HCT116 (cell line): Measurements from ENCODE around the gene TMEM128. TPM values are rescaled to one million over a fixed set of nuclear protein-coding genes. Genes with fewer than 3 reads are reported as not detected.

Source experiments
- ATAC-seq: fragments of 200-7000 bp; cut with Tn5 transposase; 2 replicates; pipeline ENCODE4 v1.9.1; 2020; ENCODE audit warnings: mild to moderate bottlenecking, moderate library complexity
- BruUV-seq: library from RNA; stranded (reverse); fragments of 400-500 nt; replicated peaks from 2 replicates; lab custom pipeline; 2021; lab: Mats Ljungman, UMichigan
- CTCF ChIA-PET: fragments of 300-600 bp; sonication (Branson Sonifier 250); formaldehyde crosslinking; loops from one replicate; lab custom pipeline; 2021; ENCODE audit warnings: antibody characterized with exemption; lab: Charles Lee
- POLR2A ChIA-PET: fragments of 300-600, 350-600 bp; sonication (Branson Sonifier 250); formaldehyde crosslinking; loops from one replicate; lab custom pipeline; 2021; ENCODE audit warnings: antibody characterized with exemption; lab: Charles Lee
- RAD21 ChIA-PET, 2 experiments: fragments of 300-600 bp; sonication (Branson Sonifier 250); formaldehyde crosslinking; loops; one replicate each; lab custom pipeline; 2023; ENCODE audit warnings: low total read pairs in 2 of 2; ENCODE audit not compliant: uncharacterized antibody in 2 of 2, unreplicated experiment in 2 of 2, low non-redundant PET in 1 of 2; lab: Charles Lee
- DNase-seq: peaks from one replicate; pipeline ENCODE4 v3.0.0-alpha.2; 2010; ENCODE audit warnings: low read depth, low spot score
- H2AFZ ChIP-seq: fragments of 200-600 bp; shearing (Covaris generic), sonication (generic); 2 replicates; pipeline ENCODE4 v1.6.1; 2017; ENCODE audit warnings: low read depth, mixed run types, mixed read lengths, antibody characterized with exemption, low read length; ENCODE audit not compliant: poor library complexity, severe bottlenecking
- H3K27ac ChIP-seq: 2 replicates; pipeline ENCODE4 v1.5.1; 2012; ENCODE audit warnings: low read depth, low read length
- H3K27me3 ChIP-seq: fragments of 200-600 bp; sonication (generic); 2 replicates; pipeline ENCODE4 v1.6.1; 2016; ENCODE audit warnings: mixed run types, low read length, mixed read lengths; ENCODE audit not compliant: insufficient read depth
- H3K36me3 ChIP-seq, 2 experiments: fragments of 200-500 bp in 1 of 2; fragments of 200-600 bp in 1 of 2; sonication (Bioruptor generic) in 1 of 2; sonication (generic) in 1 of 2; 2 replicates each; pipeline versions ENCODE4 v1.5.1 to v1.6.1; 2014 to 2016; ENCODE audit warnings: low read length in 2 of 2, inconsistent platforms in 1 of 2, mixed read lengths in 1 of 2, mixed run types in 1 of 2; ENCODE audit not compliant: insufficient read depth in 2 of 2, control insufficient read depth in 1 of 2
- H3K4me1 ChIP-seq, 2 experiments: fragments of 200-600 bp in 1 of 2; sonication (generic) in 1 of 2; 2 replicates each; pipeline versions ENCODE4 v1.5.1 to v1.6.1; 2012 to 2017; ENCODE audit warnings: low read length in 2 of 2, inconsistent platforms in 1 of 2, mild to moderate bottlenecking in 1 of 2, mixed read lengths in 1 of 2, mixed run types in 1 of 2, moderate library complexity in 1 of 2; ENCODE audit not compliant: insufficient read depth in 2 of 2, control insufficient read depth in 1 of 2
- H3K4me2 ChIP-seq: fragments of 200-600 bp; sonication (generic); 2 replicates; pipeline ENCODE4 v1.6.1; 2017; ENCODE audit warnings: mixed run types, low read length, mixed read lengths
- H3K4me3 ChIP-seq, 2 experiments: fragments of 200-600 bp in 1 of 2; sonication (generic) in 1 of 2; replicated peaks in 1 of 2; 2 replicates each; pipeline ENCODE4 v1.5.1; 2011 to 2016; ENCODE audit warnings: low read length in 2 of 2, control low read depth in 1 of 2, low read depth in 1 of 2, mild to moderate bottlenecking in 1 of 2, mixed read lengths in 1 of 2, mixed run types in 1 of 2
- H3K79me2 ChIP-seq: fragments of 200-600 bp; sonication (generic); 2 replicates; pipeline ENCODE4 v1.6.1; 2017; ENCODE audit warnings: mild to moderate bottlenecking, mixed run types, low read length, moderate library complexity, mixed read lengths; ENCODE audit not compliant: insufficient read depth
- H3K9ac ChIP-seq: fragments of 200-600 bp; sonication (generic); 2 replicates; pipeline ENCODE4 v1.6.1; 2016; ENCODE audit warnings: low read length, mixed read lengths
- H3K9me2 ChIP-seq: fragments of 200-600 bp; sonication (generic), shearing (Covaris generic); 2 replicates; pipeline ENCODE4 v1.6.1; 2017; ENCODE audit warnings: mixed run types, mild to moderate bottlenecking, moderate library complexity; ENCODE audit not compliant: insufficient read depth
- H3K9me3 ChIP-seq, 2 experiments: fragments of 200-500 bp in 1 of 2; fragments of 200-600 bp in 1 of 2; sonication (Bioruptor generic) in 1 of 2; sonication (generic) in 1 of 2; 2 replicates each; pipeline ENCODE4 v1.6.1; 2014 to 2017; ENCODE audit warnings: low read length in 2 of 2, mixed read lengths in 2 of 2, inconsistent platforms in 1 of 2, low read depth in 1 of 2, mild to moderate bottlenecking in 1 of 2, mixed run types in 1 of 2, moderate library complexity in 1 of 2; ENCODE audit not compliant: control insufficient read depth in 1 of 2, insufficient read depth in 1 of 2
- H4K20me1 ChIP-seq: fragments of 200-600 bp; sonication (generic), shearing (Covaris generic); 2 replicates; pipeline ENCODE4 v1.6.1; 2017; ENCODE audit warnings: mixed run types, mild to moderate bottlenecking, moderate library complexity; ENCODE audit not compliant: insufficient read depth
- EGR1 ChIP-seq: IDR thresholded peaks from 2 replicates; pipeline ENCODE4 v1.6.1; 2012; ENCODE audit warnings: low read depth
- FOSL1 ChIP-seq: IDR thresholded peaks from 2 replicates; pipeline ENCODE4 v1.6.1; 2012; ENCODE audit warnings: low read depth
- SRF ChIP-seq: IDR thresholded peaks from 2 replicates; pipeline ENCODE4 v1.6.1; 2012; ENCODE audit warnings: low read depth
- TCF7L2 ChIP-seq: IDR thresholded peaks from 2 replicates; pipeline ENCODE4 v1.7.0; 2011; ENCODE audit warnings: borderline replicate concordance, inconsistent platforms; ENCODE audit not compliant: insufficient read depth, insufficient read length; ENCODE audit errors: extremely low read depth
- YY1 ChIP-seq: IDR thresholded peaks from 2 replicates; pipeline ENCODE4 v1.6.1; 2011; ENCODE audit warnings: low read length, low read depth, moderate library complexity, mild to moderate bottlenecking; ENCODE audit not compliant: insufficient replicate concordance; ENCODE audit errors: extremely low read depth
- intact Hi-C: fragments of 100-400 bp; cut with micrococcal nuclease; formaldehyde crosslinking; loops from 2 replicates; pipeline ENCODE4 v1.10.0; 2022
- total RNA-seq: library from RNA; stranded (reverse); gene quantifications from one replicate; pipeline ENCODE4 v1.2.1, GENCODE V29; 2021; ENCODE audit not compliant: unreplicated experiment
- TF ChIP-seq, protein P1 (sequence below): IDR thresholded peaks from 2 replicates; pipeline ENCODE4 v1.6.1; 2012; ENCODE audit warnings: low read depth
- TF ChIP-seq, protein P2 (sequence below), 3 experiments: fragments of 200-600 bp in 1 of 3; sonication (generic) in 1 of 3; IDR thresholded peaks in 2 of 3; conservative IDR thresholded peaks in 1 of 3; 2 replicates each; pipeline ENCODE4 v1.5.1; 2012 to 2017; ENCODE audit warnings: low read depth in 2 of 3, low read length in 2 of 3, antibody characterized with exemption in 1 of 3, borderline replicate concordance in 1 of 3, control low read depth in 1 of 3, mild to moderate bottlenecking in 1 of 3, mixed read lengths in 1 of 3, mixed run types in 1 of 3, moderate library complexity in 1 of 3; ENCODE audit not compliant: insufficient read depth in 1 of 3

Gene TMEM128
- total RNA-seq, 1 experiment from 2014 or later, result 19.5 TPM

DNA sequence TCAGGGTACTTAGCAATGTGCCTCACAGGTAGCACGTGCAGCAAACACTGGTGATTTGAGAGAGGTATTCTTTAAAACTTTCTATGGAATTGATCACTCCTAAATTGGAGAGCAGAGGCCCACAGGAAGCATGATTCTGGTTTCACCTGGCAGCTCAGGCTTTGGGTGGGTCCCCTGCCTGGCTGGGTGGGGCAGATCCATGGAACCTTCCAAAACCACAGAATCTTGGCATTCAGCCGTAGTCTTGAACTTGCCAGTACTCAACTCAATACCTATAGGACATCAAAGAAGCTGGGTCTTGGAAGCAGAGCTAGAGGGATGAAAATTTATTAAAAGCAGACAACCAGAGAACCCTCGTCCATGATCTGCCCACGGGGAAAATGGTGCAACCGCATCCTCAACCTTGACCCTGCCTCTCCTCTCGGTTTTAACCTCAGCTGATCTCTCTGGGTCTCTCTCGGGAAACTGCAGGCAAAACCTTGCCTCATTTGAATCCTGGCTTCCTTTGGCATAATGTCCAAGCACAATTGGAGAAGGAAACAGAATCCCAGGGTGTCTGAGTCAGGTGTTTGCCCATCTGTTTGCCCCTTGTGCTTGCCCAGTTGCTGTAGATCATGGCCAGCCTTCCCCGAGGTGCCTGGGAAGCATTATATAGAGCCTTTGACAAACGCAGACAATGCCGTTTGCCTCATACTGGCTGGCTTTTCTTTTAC, 44.2 kb downstream of the TMEM128 start:
- no TSS peak for BruUV-seq
- no peak overlapping the region for H2AFZ ChIP-seq
- no peaks in the 10 kb centered on the region for H4K20me1 ChIP-seq
- no peak for TF ChIP-seq SRF
- no peak for TF ChIP-seq YY1
- TF ChIP-seq, protein P1, sequence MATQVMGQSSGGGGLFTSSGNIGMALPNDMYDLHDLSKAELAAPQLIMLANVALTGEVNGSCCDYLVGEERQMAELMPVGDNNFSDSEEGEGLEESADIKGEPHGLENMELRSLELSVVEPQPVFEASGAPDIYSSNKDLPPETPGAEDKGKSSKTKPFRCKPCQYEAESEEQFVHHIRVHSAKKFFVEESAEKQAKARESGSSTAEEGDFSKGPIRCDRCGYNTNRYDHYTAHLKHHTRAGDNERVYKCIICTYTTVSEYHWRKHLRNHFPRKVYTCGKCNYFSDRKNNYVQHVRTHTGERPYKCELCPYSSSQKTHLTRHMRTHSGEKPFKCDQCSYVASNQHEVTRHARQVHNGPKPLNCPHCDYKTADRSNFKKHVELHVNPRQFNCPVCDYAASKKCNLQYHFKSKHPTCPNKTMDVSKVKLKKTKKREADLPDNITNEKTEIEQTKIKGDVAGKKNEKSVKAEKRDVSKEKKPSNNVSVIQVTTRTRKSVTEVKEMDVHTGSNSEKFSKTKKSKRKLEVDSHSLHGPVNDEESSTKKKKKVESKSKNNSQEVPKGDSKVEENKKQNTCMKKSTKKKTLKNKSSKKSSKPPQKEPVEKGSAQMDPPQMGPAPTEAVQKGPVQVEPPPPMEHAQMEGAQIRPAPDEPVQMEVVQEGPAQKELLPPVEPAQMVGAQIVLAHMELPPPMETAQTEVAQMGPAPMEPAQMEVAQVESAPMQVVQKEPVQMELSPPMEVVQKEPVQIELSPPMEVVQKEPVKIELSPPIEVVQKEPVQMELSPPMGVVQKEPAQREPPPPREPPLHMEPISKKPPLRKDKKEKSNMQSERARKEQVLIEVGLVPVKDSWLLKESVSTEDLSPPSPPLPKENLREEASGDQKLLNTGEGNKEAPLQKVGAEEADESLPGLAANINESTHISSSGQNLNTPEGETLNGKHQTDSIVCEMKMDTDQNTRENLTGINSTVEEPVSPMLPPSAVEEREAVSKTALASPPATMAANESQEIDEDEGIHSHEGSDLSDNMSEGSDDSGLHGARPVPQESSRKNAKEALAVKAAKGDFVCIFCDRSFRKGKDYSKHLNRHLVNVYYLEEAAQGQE, result no peak
- TF ChIP-seq FOSL1, result no peak
- no peak for TF ChIP-seq EGR1
- no peak for TF ChIP-seq TCF7L2
- TF ChIP-seq, protein P2, sequence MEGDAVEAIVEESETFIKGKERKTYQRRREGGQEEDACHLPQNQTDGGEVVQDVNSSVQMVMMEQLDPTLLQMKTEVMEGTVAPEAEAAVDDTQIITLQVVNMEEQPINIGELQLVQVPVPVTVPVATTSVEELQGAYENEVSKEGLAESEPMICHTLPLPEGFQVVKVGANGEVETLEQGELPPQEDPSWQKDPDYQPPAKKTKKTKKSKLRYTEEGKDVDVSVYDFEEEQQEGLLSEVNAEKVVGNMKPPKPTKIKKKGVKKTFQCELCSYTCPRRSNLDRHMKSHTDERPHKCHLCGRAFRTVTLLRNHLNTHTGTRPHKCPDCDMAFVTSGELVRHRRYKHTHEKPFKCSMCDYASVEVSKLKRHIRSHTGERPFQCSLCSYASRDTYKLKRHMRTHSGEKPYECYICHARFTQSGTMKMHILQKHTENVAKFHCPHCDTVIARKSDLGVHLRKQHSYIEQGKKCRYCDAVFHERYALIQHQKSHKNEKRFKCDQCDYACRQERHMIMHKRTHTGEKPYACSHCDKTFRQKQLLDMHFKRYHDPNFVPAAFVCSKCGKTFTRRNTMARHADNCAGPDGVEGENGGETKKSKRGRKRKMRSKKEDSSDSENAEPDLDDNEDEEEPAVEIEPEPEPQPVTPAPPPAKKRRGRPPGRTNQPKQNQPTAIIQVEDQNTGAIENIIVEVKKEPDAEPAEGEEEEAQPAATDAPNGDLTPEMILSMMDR (IDR thresholded peaks at IDR 0.05 in 2 of 3, conservative IDR thresholded peaks at IDR 0.05 in 1 of 3; ENCODE audit: borderline replicate concordance in 1 of 3, insufficient read depth in 1 of 3, low read depth in 2 of 3, low read length in 2 of 3), result no peak
- TF ChIP-seq, all 23 proteins: peak for 0
- intact Hi-C loops, result no loop called here
- no peaks in the 10 kb centered on the region for H3K79me2 ChIP-seq
- DNase-seq (no peak), ATAC-seq (no peak)
- no peak overlapping the region; the same call in 1 of the 2 replicates for H3K4me2 ChIP-seq
- H3K27ac ChIP-seq, result no peak overlapping the region
- H3K27me3 ChIP-seq, result 0 out of 2 replicates have a peak, but pooled peaks cover 3% of the 10 kb centered on the region
- no peaks in the 10 kb centered on the region for H3K36me3 ChIP-seq
- H3K4me1 ChIP-seq, result peaks cover 3 to 5% of the 10 kb centered on the region in 2 experiments; a peak in 2 of 4 replicates
- CTCF ChIA-PET, result no interaction called here
- RAD21 ChIA-PET, result no interaction called here
- H3K4me3 ChIP-seq, result no peak overlapping the region
- H3K9me3 ChIP-seq, result no peaks in the 10 kb centered on the region
- H3K9ac ChIP-seq, result no peak overlapping the region
- POLR2A ChIA-PET, result no interaction called here
- no peaks in the 10 kb centered on the region for H3K9me2 ChIP-seq
